Esophagus muscularis mucosa (tissue), 4 donors: ENCODE measurements around the gene DGKD.

ENCODE experiments used
- CTCF ChIP-seq, 3 experiments: fragments of 200-600 bp in 2 of 3; fragments of 450-650 bp in 1 of 3; sonication (generic) in 2 of 3; IDR thresholded peaks; one replicate each; pipeline ENCODE4 v1.5.1; 2017 to 2019; ENCODE audit warnings: antibody characterized with exemption in 3 of 3, mild to moderate bottlenecking in 2 of 3, moderate library complexity in 1 of 3
- EP300 ChIP-seq: sonication (generic); formaldehyde crosslinking; IDR thresholded peaks from one replicate; pipeline ENCODE4 v1.6.1; 2017; ENCODE audit warnings: antibody characterized with exemption
- POLR2A ChIP-seq: fragments of 450-650 bp; IDR thresholded peaks from one replicate; pipeline ENCODE4 v1.6.1; 2017; ENCODE audit warnings: antibody characterized with exemption, moderate library complexity, mild to moderate bottlenecking, low read depth
- POLR2AphosphoS5 ChIP-seq, 2 donors: sonication (generic); formaldehyde crosslinking; IDR thresholded peaks; one replicate each; pipeline ENCODE4 v1.6.1; 2017; ENCODE audit warnings: antibody characterized with exemption in 2 of 2

GRCh38 chr2:233342301-233342700 lies 12.0 kb upstream of the DGKD start:
- TF ChIP-seq POLR2A: no peak
- TF ChIP-seq CTCF (IDR thresholded peaks at IDR 0.05): no peak
- no peak for TF ChIP-seq EP300
- no peak for TF ChIP-seq POLR2AphosphoS5 (IDR thresholded peaks at IDR 0.05)
